ENCODE results near the gene FILIP1L. TPM values are rescaled to one million over a fixed set of nuclear protein-coding genes. Genes with fewer than 3 reads are reported as not detected.

Gene FILIP1L
- total and polyA plus RNA-seq, 2 of the 8 experiments (the other 6 are each of a cell fraction or from before 2014, with no cell fraction given): 0.06 to 0.09 TPM

DNA sequence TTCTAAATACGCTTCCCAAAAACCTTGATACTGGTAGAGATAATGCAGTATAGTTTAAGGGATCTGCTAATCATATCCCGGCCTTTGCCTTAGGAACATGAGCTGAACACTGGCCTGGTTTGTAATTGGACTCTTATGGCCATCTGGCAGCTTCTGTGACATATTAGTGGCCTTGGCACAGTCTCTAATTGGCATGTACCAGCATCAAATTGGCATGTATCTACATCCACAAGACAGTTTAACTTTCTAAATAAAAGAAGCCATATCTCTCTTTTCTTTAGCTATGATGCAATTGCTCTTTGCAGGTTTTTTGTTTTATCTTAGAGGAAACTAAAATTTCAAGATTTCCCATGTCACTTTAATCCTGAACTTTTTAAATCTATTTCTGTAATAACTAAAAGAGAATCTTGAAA, 44.6 kb upstream of the FILIP1L start (continued):
- TF ChIP-seq YY1 (IDR thresholded peaks at IDR 0.05; ENCODE audit: low read depth, low read length): no peak
- no peak for TF ChIP-seq HDAC2 (IDR thresholded peaks at IDR 0.05; ENCODE audit: borderline replicate concordance in 1 of 2, low read depth in 2 of 2, low read length in 2 of 2)
- no peak for TF ChIP-seq KDM1A (IDR thresholded peaks at IDR 0.05; ENCODE audit: borderline replicate concordance, low read length)

Data from H1 (cell line).